NCI-H226 (cell line): ENCODE measurements around the gene LGALS13.
"Not testable (repeated sequence)": the region's sequence is repeated elsewhere in the genome, so short reads cannot be mapped to it uniquely, and the experiment has no call there.

ENCODE experiments used
- DNase-seq: peaks from one replicate; pipeline ENCODE4 v3.0.0-alpha.2; 2015

The LGALS13 gene

DNA sequence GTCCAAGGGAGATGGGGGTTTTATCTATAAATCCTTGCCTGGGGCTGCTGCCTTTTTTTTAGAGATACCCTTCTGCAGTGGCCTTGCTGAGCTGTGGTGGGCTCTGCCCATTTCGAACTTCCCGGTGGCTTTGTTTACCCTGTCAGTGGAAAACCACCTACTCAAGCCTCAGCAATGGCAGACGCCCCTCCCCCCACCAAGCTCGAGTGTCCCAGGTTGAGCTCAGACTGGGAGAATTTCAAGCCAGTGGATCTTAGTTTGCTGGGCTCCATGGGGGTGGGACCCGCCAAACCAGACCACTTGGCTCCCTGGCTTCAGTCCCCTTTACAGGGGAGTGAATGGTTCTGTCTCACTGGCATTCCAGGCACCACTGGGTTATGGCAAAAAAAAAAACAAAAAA, 21.6 kb downstream of the LGALS13 start:
- DNase-seq = no peak

DNA sequence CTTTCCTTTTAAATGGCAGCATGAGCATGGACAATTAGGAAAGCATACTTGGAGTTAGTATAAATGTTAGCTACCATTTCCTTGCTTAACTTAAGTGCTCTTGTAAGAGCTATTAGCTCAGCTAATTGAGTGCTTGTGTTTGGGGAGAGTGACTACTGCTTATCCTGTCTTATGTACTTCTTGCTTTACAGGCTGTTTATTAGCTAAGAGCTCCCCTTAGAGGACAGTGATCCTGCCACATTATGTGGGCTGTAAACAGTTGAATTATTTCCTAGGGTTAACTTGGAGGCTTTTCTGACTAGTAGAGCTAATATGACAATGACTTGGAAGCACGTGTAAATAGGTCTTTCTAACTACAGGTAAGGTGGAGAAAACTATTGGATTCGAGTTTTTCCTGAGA, 25.3 kb downstream of the LGALS13 start:
- DNase-seq = not testable (repeated sequence)

DNA sequence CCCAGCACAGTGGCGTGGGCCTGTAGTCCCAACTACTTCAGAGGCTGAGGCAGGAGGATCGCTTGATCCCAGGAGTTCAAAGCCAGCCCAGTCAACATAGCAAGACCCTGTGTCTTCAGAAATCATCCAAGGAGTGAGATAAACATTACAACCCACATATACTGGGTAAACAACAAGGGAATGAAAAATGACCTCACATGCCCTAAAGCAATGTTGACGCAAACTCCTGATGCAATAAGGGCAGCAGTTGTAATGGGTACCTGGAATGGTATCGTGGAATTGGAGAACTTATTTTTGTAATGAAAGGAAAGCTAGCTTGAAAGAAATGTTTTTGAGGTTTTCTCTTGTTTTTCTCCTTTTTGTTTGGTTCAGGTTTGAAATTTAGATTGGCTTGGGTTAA, 28.9 kb downstream of the LGALS13 start:
- no peak for DNase-seq

DNA sequence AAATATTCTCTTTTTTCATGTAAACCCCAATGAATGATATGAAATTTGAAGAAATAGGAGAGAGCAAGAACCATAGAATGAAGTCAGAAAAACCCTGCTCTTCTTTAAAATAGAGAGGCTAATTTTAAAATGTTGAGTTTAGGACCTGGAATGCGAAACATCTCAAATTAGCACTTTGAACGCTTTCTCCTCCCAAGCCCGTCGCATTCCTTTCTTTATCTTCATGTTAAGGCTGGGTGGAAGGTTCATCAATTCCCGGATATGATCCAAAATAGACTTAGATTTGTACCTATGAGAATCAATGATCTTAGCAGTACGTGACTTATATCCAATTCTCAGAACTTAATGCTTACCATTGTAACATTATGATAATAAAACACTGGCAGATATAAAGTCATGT, 29.3 kb downstream of the LGALS13 start:
- no peak for DNase-seq

GRCh38 chr19:39637891-39638290, 35.6 kb downstream of the LGALS13 start:
- DNase-seq = no peak

DNA sequence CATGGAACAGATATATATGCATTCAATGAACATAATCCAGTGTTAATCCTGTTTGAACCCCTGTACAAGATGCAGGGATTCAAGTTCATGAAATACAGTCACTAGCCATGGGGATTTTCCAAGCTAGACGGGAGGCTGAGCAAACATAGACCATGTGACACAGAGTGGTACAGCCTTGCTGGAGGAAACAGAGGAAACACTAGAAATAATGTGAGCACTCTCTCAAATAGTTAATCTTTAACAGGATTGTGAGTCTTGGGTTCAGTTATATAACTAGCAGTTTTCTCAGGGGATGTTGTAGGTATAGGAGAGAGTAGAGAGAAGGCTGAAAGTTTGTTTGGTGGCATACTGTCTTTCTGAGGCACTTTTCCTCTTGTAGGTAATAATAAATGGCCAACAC, 39.4 kb downstream of the LGALS13 start:
- DNase-seq = no peak

DNA sequence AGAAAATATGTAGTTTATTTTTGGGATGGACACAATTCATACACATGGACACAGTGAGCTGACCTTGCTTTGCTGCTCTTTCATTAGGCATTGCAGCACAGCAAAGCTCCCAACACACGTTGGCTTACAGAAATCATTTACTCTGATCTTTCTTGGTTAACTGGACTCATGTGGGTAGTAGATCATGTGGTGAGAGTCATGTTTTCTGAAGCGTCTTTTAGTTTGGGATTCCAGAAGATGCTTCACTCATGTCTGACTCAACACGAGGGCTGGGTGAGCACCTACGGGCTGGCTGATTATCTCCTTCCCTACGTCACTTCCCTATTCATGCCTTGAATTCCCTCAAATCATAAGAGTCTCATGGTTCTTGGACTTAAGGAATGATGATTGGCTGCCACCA, 41.3 kb downstream of the LGALS13 start:
- no peak for DNase-seq

DNA sequence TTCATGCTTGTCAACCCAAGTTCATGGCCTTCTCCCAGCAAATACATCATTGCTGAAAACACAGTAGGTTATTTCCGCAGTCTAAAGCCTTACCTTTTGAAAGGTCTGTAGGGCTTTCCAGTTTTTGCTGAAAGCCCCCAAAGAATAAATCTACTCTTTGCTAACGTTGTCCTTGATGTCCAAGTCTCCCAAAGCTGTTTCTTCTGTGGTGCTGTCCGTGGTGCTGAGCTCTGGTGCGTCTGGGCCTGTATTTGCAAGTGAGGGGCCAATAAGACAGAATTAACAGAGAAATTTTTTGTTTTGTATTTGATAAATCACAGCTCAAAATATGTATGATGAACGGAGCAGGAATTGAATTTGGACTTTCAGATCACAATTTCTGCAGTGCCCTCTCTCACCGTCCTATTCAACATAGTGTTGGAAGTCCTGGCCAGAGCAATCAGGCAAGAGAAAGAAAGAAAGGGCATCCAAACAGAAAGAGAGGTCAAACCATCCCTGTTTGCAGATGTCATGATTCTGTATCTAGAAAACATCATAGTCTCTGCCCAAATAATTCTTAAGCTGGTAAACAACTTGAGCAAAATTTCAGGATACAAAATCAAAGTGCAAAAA, 43.6 kb downstream of the LGALS13 start:
- DNase-seq = no peak

- DNase-seq = no peak
Observed at GRCh38 chr19:39647918-39648317, 45.6 kb downstream of the LGALS13 start.

DNA sequence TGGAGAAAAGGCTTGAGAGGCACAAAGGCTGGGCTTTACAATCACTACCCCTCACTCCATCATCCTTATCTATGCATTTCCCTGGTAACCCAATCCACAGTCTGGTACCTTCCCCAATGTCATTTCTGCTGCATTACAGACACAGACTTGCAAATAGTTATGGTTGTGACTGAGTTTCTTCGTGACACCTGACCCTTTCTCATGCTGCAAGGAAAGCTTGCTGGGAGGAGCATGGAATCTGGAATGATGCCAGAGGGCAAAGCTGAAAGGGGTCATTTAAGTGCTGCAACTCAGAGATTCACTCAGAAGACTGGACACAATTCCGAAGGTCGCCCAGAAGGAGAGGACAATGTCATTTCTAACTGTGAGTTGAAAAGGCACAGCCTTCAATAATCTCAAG, 53.3 kb downstream of the LGALS13 start, which contains the start of gene LGALS16:
TSS of gene LGALS16 (plus strand) at position 301 of the 400 bp plus-strand sequence. CDS start at position 350, 49 bp downstream.
- no peak for DNase-seq
